Keratinocyte (primary cell): ENCODE measurements around the gene EGF. TPM values are rescaled to one million over a fixed set of nuclear protein-coding genes. Genes with fewer than 3 reads are reported as not detected.
A peak's percentile ranks its signal among the peaks of the same experiment; 100 is the strongest.

Source experiments
- DNase-seq: peaks from one replicate; pipeline ENCODE4 v3.0.0-alpha.2; 2011; ENCODE audit warnings: low read depth, missing footprints, low spot score
- FAIRE-seq: peaks from 2 replicates; lab custom pipeline; 2011; peaks lifted over from hg19 to GRCh38; lab: Jason Lieb, UNC
- H2AFZ ChIP-seq: 2 replicates; pipeline ENCODE4 v1.6.0; 2012; ENCODE audit warnings: low read length, control low read depth, inconsistent platforms; ENCODE audit not compliant: control insufficient read depth
- H3K27ac ChIP-seq: 2 replicates; pipeline ENCODE4 v1.5.1; 2011; ENCODE audit warnings: low read length; ENCODE audit not compliant: control insufficient read depth, insufficient read depth
- H3K27me3 ChIP-seq: 3 replicates; pipeline ENCODE4 v1.6.0; 2011; ENCODE audit warnings: low read length; ENCODE audit not compliant: control insufficient read depth, insufficient read depth; ENCODE audit errors: extremely low read depth
- H3K36me3 ChIP-seq, 2 experiments: 2 replicates in 1 of 2; 3 replicates in 1 of 2; pipeline ENCODE4 v1.5.1; 2011; ENCODE audit warnings: low read length in 2 of 2, mild to moderate bottlenecking in 1 of 2; ENCODE audit not compliant: control insufficient read depth in 2 of 2, insufficient read depth in 2 of 2; ENCODE audit errors: extremely low read depth in 1 of 2
- H3K4me1 ChIP-seq: 3 replicates; pipeline ENCODE4 v1.5.1; 2011; ENCODE audit warnings: low read length; ENCODE audit not compliant: control insufficient read depth, insufficient read depth; ENCODE audit errors: extremely low read depth
- H3K4me2 ChIP-seq: 3 replicates; pipeline ENCODE4 v1.6.0; 2011; ENCODE audit warnings: low read depth, low read length; ENCODE audit not compliant: control insufficient read depth, insufficient read depth; ENCODE audit errors: extremely low read depth
- H3K4me3 ChIP-seq, 3 experiments: fragments of 200-600 bp in 1 of 3; sonication (generic) in 1 of 3; 2 replicates in 2 of 3; 3 replicates in 1 of 3; pipeline ENCODE4 v1.5.1; 2011 to 2016; ENCODE audit warnings: low read length in 3 of 3, mild to moderate bottlenecking in 3 of 3, control low read depth in 2 of 3, inconsistent platforms in 1 of 3, low read depth in 1 of 3, mixed read lengths in 1 of 3, mixed run types in 1 of 3, moderate library complexity in 1 of 3; ENCODE audit not compliant: control insufficient read depth in 2 of 3, insufficient read depth in 2 of 3; ENCODE audit errors: extremely low read depth in 1 of 3
- H3K79me2 ChIP-seq: 2 replicates; pipeline ENCODE4 v1.6.0; 2012; ENCODE audit warnings: low read length; ENCODE audit not compliant: control insufficient read depth, insufficient read depth
- H3K9ac ChIP-seq: 3 replicates; pipeline ENCODE4 v1.6.0; 2011; ENCODE audit warnings: low read length; ENCODE audit not compliant: control insufficient read depth, insufficient read depth; ENCODE audit errors: extremely low read depth
- H3K9me1 ChIP-seq: 3 replicates; pipeline ENCODE4 v1.6.0; 2011; ENCODE audit warnings: low read length; ENCODE audit not compliant: control insufficient read depth, insufficient read depth; ENCODE audit errors: extremely low read depth
- H3K9me3 ChIP-seq: 2 replicates; pipeline ENCODE4 v1.5.1; 2012; ENCODE audit warnings: low read depth, low read length; ENCODE audit not compliant: control insufficient read depth
- H4K20me1 ChIP-seq: 3 replicates; pipeline ENCODE4 v1.6.0; 2011; ENCODE audit warnings: low read length; ENCODE audit not compliant: control insufficient read depth, insufficient read depth; ENCODE audit errors: extremely low read depth
- CTCF ChIP-seq, 3 experiments: IDR thresholded peaks in 1 of 3; conservative IDR thresholded peaks in 1 of 3; optimal IDR thresholded peaks in 1 of 3; 2 replicates in 2 of 3; 3 replicates in 1 of 3; pipeline versions ENCODE3 to v1.5.1; 2011; ENCODE audit warnings: low read length in 3 of 3, mild to moderate bottlenecking in 3 of 3, moderate library complexity in 2 of 3, control low read depth in 1 of 3, inconsistent platforms in 1 of 3; ENCODE audit not compliant: insufficient read depth in 2 of 3; ENCODE audit errors: extremely low read depth in 1 of 3
- EZH2 ChIP-seq: IDR thresholded peaks from one replicate; pipeline ENCODE4 v1.6.1; 2012; ENCODE audit warnings: inconsistent platforms, mild to moderate bottlenecking, low read length, moderate library complexity
- dilution Hi-C: fragments of 300-500 bp; cut with MboI; formaldehyde crosslinking; loops from one replicate; pipeline ENCODE4 v1.7.0; 2020; ENCODE audit warnings: low sequenced_read_pairs; ENCODE audit not compliant: extremely low pct_ligation_motif_present
- polyA plus RNA-seq, 5 experiments: library from polyadenylated mRNA; depleted of rRNA in 3 of 5; stranded (reverse) in 3 of 5; stranded (forward) in 1 of 5; unstranded in 1 of 5; fragments of >200 nt; gene quantifications; 1 replicate in 1 of 5; 2 replicates in 3 of 5; 3 replicates in 1 of 5; pipeline versions ENCODE4 v1.2.1 to v1.2.3, GENCODE V29; 2011 to 2012; ENCODE audit warnings: missing spikeins in 2 of 5, low read depth in 1 of 5, low replicate concordance in 1 of 5

Gene EGF
- polyA plus RNA-seq, 1 donor (not counting 4 experiments of a cell fraction or from before 2014, with no cell fraction given): 1.3 TPM

- TF ChIP-seq CTCF (optimal IDR thresholded peaks at IDR 0.05 in 1 of 3, IDR thresholded peaks at IDR 0.05 in 1 of 3, conservative IDR thresholded peaks at IDR 0.05 in 1 of 3; ENCODE audit: extremely low read depth in 1 of 3, insufficient read depth in 2 of 3, low read length in 3 of 3) (no peak), EZH2 (no peak)
- DNase-seq (no peak), FAIRE-seq (no peak)
- Histone ChIP-seq H3K79me2 (no peaks in the 10 kb centered on the region), H3K9me3 (no peaks in the 10 kb centered on the region), H3K9me1 (no peaks in the 10 kb centered on the region), H3K4me1 (peaks cover 18% of the 10 kb centered on the region), H3K36me3 (no peaks in the 10 kb centered on the region), H3K4me2 (no peak overlapping the region), H3K27ac (no peak overlapping the region), H2AFZ (no peak overlapping the region), H3K9ac (no peak overlapping the region), H3K27me3 (no peaks in the 10 kb centered on the region), H3K4me3 (no peak overlapping the region), H4K20me1 (no peaks in the 10 kb centered on the region)
- dilution Hi-C loops: loop anchor here (25.0 kb wide), 1 partner anchor 557 kb away; the partner anchor contains the start of gene SEC24B
These were observed 81.7 kb downstream of the EGF start for GRCh38 chr4:109994415-109994827.

DNA sequence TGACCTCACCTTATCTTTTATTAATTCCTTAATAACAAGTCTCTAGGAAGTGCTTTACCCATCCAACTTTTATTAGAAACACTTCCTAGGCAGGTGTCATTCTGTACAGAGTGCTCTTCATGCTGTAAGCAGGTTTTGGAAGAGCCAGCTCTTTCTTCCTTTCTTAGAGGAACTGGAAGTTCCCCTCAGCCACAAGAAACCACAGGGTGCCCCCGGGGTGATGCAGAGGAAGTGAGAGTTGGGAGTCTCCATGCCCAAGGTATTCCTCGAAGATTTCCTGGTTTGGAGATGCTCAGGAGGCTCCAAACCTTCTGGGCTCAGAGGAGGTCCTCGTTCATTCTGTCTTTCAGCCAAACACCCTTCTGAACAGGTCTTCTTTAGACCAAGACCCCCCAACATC, 83.8 kb downstream of the EGF start:
- dilution Hi-C loops: loop anchor here (25.0 kb wide), 1 partner anchor 559 kb away; the partner anchor contains the start of gene SEC24B
- H3K27ac ChIP-seq: no peak overlapping the region
- DNase-seq (no peak), FAIRE-seq (no peak)
- no peaks in the 10 kb centered on the region for H3K36me3 ChIP-seq
- H3K4me3 ChIP-seq: no peak overlapping the region
- TF ChIP-seq EZH2 (no peak), CTCF (optimal IDR thresholded peaks at IDR 0.05 in 1 of 3, IDR thresholded peaks at IDR 0.05 in 1 of 3, conservative IDR thresholded peaks at IDR 0.05 in 1 of 3; ENCODE audit: extremely low read depth in 1 of 3, insufficient read depth in 2 of 3, low read length in 3 of 3) (no peak)
- H4K20me1 ChIP-seq: no peaks in the 10 kb centered on the region
- no peaks in the 10 kb centered on the region for H3K27me3 ChIP-seq
- no peaks in the 10 kb centered on the region for H3K79me2 ChIP-seq
- no peaks in the 10 kb centered on the region for H3K9me1 ChIP-seq
- peak overlapping the region; percentile 4 for H3K4me2 ChIP-seq
- H3K4me1 ChIP-seq: peaks cover 5% of the 10 kb centered on the region
- H3K9ac ChIP-seq: no peak overlapping the region
- no peak overlapping the region for H2AFZ ChIP-seq
- no peaks in the 10 kb centered on the region for H3K9me3 ChIP-seq
